PFSK-1 (cell line): Measurements from ENCODE around the gene EFNA5.

Source experiments
- FOXP2 ChIP-seq: optimal IDR thresholded peaks from 2 replicates; pipeline ENCODE3; 2011; ENCODE audit warnings: borderline replicate concordance, control low read depth, inconsistent platforms; ENCODE audit not compliant: insufficient read depth; ENCODE audit errors: extremely low read length, extremely low read depth
- POLR2AphosphoS5 ChIP-seq: IDR thresholded peaks from 2 replicates; pipeline ENCODE4 v1.6.1; 2012; ENCODE audit warnings: low read depth, mild to moderate bottlenecking, control low read depth, low read length, moderate library complexity
- REST ChIP-seq, 2 experiments: IDR thresholded peaks; 2 replicates each; pipeline versions ENCODE4 v1.6.1 to v1.8.0; 2011 to 2012; ENCODE audit warnings: low read depth in 2 of 2, low read length in 2 of 2, control low read depth in 1 of 2, inconsistent platforms in 1 of 2, mild to moderate bottlenecking in 1 of 2, moderate library complexity in 1 of 2; ENCODE audit not compliant: insufficient read depth in 1 of 2
- SIN3A ChIP-seq: IDR thresholded peaks from 2 replicates; pipeline ENCODE4 v1.6.1; 2012; ENCODE audit warnings: mild to moderate bottlenecking, low read length, moderate library complexity, borderline replicate concordance; ENCODE audit not compliant: insufficient read depth
- TAF1 ChIP-seq: IDR thresholded peaks from 2 replicates; pipeline ENCODE4 v1.6.1; 2012; ENCODE audit warnings: low read length, control low read depth, borderline replicate concordance; ENCODE audit not compliant: insufficient read depth

EFNA5 gene

GRCh38 chr5:107634981-107635848 is 35.5 kb downstream of the EFNA5 start:
- no peak for TF ChIP-seq TAF1
- TF ChIP-seq REST (IDR thresholded peaks at IDR 0.05; ENCODE audit: insufficient read depth in 1 of 2, low read depth in 2 of 2, low read length in 2 of 2), result no peak
- TF ChIP-seq SIN3A, result no peak
- TF ChIP-seq POLR2AphosphoS5, result no peak
- no peak for TF ChIP-seq FOXP2

GRCh38 chr5:107633171-107633901 is 37.4 kb downstream of the EFNA5 start:
- TF ChIP-seq REST (IDR thresholded peaks at IDR 0.05; ENCODE audit: insufficient read depth in 1 of 2, low read depth in 2 of 2, low read length in 2 of 2), result no peak
- TF ChIP-seq TAF1, result no peak
- no peak for TF ChIP-seq POLR2AphosphoS5
- no peak for TF ChIP-seq FOXP2
- TF ChIP-seq SIN3A, result no peak

GRCh38 chr5:107631805-107632362 is 38.9 kb downstream of the EFNA5 start:
- no peak for TF ChIP-seq SIN3A
- TF ChIP-seq POLR2AphosphoS5, result no peak
- TF ChIP-seq REST (IDR thresholded peaks at IDR 0.05; ENCODE audit: insufficient read depth in 1 of 2, low read depth in 2 of 2, low read length in 2 of 2), result no peak
- no peak for TF ChIP-seq FOXP2
- no peak for TF ChIP-seq TAF1

GRCh38 chr5:107630184-107630583 is 40.6 kb downstream of the EFNA5 start:
- no peak for TF ChIP-seq REST (IDR thresholded peaks at IDR 0.05; ENCODE audit: insufficient read depth in 1 of 2, low read depth in 2 of 2, low read length in 2 of 2)
- TF ChIP-seq SIN3A, result no peak
- no peak for TF ChIP-seq TAF1
- TF ChIP-seq POLR2AphosphoS5, result no peak
- TF ChIP-seq FOXP2, result no peak
